ENCODE data around the gene PPP1R26.

DNA sequence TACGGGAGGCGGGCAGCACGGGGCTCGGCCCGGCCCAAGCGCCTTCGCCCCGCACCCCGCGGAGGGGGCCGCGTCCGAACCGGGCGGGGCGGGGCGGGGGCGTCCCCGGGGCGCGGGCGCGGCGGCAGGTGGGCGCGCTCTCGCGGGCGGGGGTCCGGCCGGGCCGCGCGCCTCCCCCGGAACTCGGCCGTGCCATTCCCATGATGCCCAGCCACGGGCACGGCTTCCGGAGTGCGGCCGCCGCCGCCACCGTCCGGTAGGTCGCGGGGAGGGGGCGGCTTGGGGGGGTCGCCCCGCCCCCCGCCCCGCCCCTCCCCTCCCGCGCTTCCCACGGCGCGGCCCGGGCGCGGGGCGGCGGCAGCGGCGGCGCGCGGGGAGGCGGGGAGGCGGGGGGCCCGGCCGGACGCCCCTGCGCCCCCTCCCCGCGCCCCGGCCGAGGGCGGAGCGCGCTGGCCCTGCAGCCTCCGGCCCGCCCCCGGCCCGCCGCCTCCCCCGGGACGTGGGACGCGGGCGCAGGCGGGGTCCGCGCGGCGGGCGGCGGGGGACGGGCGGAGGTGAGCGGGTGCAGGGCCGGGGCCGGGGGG is at the start of gene PPP1R26:
- TF ChIP-seq, protein P1, sequence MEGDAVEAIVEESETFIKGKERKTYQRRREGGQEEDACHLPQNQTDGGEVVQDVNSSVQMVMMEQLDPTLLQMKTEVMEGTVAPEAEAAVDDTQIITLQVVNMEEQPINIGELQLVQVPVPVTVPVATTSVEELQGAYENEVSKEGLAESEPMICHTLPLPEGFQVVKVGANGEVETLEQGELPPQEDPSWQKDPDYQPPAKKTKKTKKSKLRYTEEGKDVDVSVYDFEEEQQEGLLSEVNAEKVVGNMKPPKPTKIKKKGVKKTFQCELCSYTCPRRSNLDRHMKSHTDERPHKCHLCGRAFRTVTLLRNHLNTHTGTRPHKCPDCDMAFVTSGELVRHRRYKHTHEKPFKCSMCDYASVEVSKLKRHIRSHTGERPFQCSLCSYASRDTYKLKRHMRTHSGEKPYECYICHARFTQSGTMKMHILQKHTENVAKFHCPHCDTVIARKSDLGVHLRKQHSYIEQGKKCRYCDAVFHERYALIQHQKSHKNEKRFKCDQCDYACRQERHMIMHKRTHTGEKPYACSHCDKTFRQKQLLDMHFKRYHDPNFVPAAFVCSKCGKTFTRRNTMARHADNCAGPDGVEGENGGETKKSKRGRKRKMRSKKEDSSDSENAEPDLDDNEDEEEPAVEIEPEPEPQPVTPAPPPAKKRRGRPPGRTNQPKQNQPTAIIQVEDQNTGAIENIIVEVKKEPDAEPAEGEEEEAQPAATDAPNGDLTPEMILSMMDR (IDR thresholded peaks at IDR 0.05): no peak
- no peak for TF ChIP-seq POLR2A (IDR thresholded peaks at IDR 0.05)
- no peak for TF ChIP-seq POLR2AphosphoS5 (IDR thresholded peaks at IDR 0.05)

Data from prostate gland (tissue), 2 donors.